Measurements from ENCODE around the gene DPH2.

DNA sequence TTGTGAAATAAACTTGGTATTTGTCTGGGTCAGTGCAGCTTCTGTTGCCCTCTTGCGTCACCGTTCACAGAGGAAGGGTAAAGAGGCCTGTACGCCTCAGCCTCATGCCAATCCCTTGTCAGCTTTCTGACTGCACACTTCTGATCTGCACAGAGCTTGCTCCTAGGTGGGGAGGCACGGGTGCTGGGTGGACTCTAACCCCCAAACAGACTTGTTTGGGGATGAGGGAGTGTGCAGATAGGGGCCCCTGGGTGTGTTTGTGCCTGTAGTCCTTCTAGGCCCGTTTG lies 8.4 kb downstream of the DPH2 start:
- no peak for TF ChIP-seq CHD2 (IDR thresholded peaks at IDR 0.05; ENCODE audit: low read length)
- TF ChIP-seq TEAD4 (IDR thresholded peaks at IDR 0.05; ENCODE audit: low read depth, low read length), result no peak
- TF ChIP-seq, protein P1, sequence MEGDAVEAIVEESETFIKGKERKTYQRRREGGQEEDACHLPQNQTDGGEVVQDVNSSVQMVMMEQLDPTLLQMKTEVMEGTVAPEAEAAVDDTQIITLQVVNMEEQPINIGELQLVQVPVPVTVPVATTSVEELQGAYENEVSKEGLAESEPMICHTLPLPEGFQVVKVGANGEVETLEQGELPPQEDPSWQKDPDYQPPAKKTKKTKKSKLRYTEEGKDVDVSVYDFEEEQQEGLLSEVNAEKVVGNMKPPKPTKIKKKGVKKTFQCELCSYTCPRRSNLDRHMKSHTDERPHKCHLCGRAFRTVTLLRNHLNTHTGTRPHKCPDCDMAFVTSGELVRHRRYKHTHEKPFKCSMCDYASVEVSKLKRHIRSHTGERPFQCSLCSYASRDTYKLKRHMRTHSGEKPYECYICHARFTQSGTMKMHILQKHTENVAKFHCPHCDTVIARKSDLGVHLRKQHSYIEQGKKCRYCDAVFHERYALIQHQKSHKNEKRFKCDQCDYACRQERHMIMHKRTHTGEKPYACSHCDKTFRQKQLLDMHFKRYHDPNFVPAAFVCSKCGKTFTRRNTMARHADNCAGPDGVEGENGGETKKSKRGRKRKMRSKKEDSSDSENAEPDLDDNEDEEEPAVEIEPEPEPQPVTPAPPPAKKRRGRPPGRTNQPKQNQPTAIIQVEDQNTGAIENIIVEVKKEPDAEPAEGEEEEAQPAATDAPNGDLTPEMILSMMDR (IDR thresholded peaks at IDR 0.05; ENCODE audit: control extremely low read depth in 1 of 3, insufficient read depth in 1 of 3, low read depth in 1 of 3, low read length in 3 of 3), result no peak
- no peak for TF ChIP-seq SP1 (IDR thresholded peaks at IDR 0.05; ENCODE audit: low read depth, low read length)
- no peak for TF ChIP-seq CBX5 (IDR thresholded peaks at IDR 0.05; ENCODE audit: low read depth, low read length)
- TF ChIP-seq SIN3A (conservative IDR thresholded peaks at IDR 0.05 in 1 of 2, IDR thresholded peaks at IDR 0.05 in 1 of 2; ENCODE audit: low read depth in 1 of 2, low read length in 2 of 2), result no peak
- TF ChIP-seq SAP30 (IDR thresholded peaks at IDR 0.05; ENCODE audit: insufficient read depth, insufficient replicate concordance, low read length), result no peak
- no peak for TF ChIP-seq EGR1 (IDR thresholded peaks at IDR 0.05; ENCODE audit: borderline replicate concordance, low read depth, low read length)
- TF ChIP-seq E2F6 (IDR thresholded peaks at IDR 0.05), result no peak
- TF ChIP-seq EP300 (IDR thresholded peaks at IDR 0.05; ENCODE audit: borderline replicate concordance in 1 of 2, low read depth in 2 of 2, low read length in 2 of 2), result no peak
- TF ChIP-seq POLR2AphosphoS5 (IDR thresholded peaks at IDR 0.05; ENCODE audit: low read depth, low read length), result no peak

Measured in H1 (cell line).